ENCODE results near the gene NTM.

The NTM gene

GRCh38 chr11:131471976-131472375 lies 101.6 kb downstream of the NTM start:
- no peak overlapping the region for H3K27ac ChIP-seq
- TF ChIP-seq, protein P1, sequence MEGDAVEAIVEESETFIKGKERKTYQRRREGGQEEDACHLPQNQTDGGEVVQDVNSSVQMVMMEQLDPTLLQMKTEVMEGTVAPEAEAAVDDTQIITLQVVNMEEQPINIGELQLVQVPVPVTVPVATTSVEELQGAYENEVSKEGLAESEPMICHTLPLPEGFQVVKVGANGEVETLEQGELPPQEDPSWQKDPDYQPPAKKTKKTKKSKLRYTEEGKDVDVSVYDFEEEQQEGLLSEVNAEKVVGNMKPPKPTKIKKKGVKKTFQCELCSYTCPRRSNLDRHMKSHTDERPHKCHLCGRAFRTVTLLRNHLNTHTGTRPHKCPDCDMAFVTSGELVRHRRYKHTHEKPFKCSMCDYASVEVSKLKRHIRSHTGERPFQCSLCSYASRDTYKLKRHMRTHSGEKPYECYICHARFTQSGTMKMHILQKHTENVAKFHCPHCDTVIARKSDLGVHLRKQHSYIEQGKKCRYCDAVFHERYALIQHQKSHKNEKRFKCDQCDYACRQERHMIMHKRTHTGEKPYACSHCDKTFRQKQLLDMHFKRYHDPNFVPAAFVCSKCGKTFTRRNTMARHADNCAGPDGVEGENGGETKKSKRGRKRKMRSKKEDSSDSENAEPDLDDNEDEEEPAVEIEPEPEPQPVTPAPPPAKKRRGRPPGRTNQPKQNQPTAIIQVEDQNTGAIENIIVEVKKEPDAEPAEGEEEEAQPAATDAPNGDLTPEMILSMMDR (IDR thresholded peaks at IDR 0.05), result no peak
- no peak for TF ChIP-seq ZFX (IDR thresholded peaks at IDR 0.05; ENCODE audit: borderline replicate concordance)

DNA sequence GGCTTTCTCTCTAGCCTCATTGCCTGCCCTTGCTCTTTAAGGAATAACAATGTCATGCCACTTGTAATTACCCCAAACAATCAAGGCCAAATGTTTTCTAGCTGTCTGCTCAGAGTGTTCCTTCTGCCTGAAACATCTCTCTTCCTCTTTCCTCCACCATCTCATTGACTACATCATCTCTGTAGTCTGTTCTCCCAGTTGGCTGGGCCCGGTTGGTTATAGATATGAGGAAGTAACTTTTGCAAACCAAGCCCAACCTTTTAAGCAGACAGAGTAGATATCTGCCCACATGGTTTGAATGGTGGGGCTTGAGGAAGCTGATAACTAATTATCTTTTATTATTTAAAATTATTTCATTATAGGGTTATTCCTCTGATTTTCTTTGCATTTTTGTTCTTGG lies 104.5 kb downstream of the NTM start:
- no peak for TF ChIP-seq ZFX (IDR thresholded peaks at IDR 0.05; ENCODE audit: borderline replicate concordance)
- H3K27ac ChIP-seq, result no peak overlapping the region

DNA sequence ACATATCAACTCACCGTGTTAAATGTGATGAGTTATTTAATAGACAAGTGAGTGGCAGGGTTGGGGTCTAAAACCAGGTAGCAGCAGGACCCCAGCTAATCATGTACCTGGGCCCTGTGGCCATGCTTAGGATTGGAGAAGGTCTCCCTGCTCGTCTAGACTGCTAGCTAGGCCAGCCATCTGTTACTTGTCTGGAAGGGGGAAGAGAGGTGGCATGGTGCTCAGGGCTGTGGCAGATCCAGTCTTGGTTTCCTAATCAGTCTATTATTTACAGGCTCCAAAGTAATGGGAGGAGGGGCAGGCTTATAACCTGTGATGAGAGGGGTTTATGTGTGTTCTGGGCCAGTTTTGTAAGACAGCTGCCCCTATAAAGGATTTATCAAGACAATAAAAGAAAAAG lies 105.9 kb downstream of the NTM start:
- TF ChIP-seq, protein P1 (IDR thresholded peaks at IDR 0.05), result no peak
- no peak for TF ChIP-seq ZFX (IDR thresholded peaks at IDR 0.05; ENCODE audit: borderline replicate concordance)
- no peak overlapping the region for H3K27ac ChIP-seq

GRCh38 chr11:131478341-131478740 lies 107.9 kb downstream of the NTM start:
- no peak for TF ChIP-seq ZFX (IDR thresholded peaks at IDR 0.05; ENCODE audit: borderline replicate concordance)
- TF ChIP-seq, protein P1 (IDR thresholded peaks at IDR 0.05), result no peak
- H3K27ac ChIP-seq, result no peak overlapping the region

DNA sequence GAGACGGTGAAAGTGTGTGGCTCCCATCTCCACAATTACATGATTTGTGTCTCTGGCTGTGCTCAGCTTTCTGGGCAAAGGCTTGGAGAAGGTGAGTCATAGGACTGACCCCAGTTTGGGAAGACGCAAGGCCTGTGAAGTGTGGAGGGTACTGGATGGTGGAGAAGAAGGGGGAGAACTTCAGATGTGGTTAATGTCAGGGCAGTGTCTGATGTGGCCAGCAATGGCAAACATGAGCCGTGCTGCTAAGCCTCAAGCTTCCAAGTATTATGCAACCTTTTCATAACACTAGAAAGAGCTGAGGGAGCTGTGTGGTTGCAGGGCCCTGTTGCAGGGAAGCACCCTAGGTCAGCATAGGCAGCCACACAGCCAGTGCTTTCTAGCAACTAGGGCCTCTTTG lies 110.9 kb downstream of the NTM start:
- H3K27ac ChIP-seq, result no peak overlapping the region
- no peak for TF ChIP-seq ZFX (IDR thresholded peaks at IDR 0.05; ENCODE audit: borderline replicate concordance)
- TF ChIP-seq, protein P1 (IDR thresholded peaks at IDR 0.05), result no peak

- no peak overlapping the region for H3K27ac ChIP-seq
- TF ChIP-seq ZFX (IDR thresholded peaks at IDR 0.05; ENCODE audit: borderline replicate concordance), result no peak
- TF ChIP-seq, protein P1 (IDR thresholded peaks at IDR 0.05), result no peak
These were observed 111.6 kb downstream of the NTM start for GRCh38 chr11:131481971-131482370.

GRCh38 chr11:131483453-131483852 lies 113.0 kb downstream of the NTM start:
- no peak for TF ChIP-seq ZFX (IDR thresholded peaks at IDR 0.05; ENCODE audit: borderline replicate concordance)
- TF ChIP-seq, protein P1 (IDR thresholded peaks at IDR 0.05), result no peak
- H3K27ac ChIP-seq, result no peak overlapping the region

GRCh38 chr11:131483877-131484276 lies 113.5 kb downstream of the NTM start:
- H3K27ac ChIP-seq, result no peak overlapping the region
- TF ChIP-seq ZFX (IDR thresholded peaks at IDR 0.05; ENCODE audit: borderline replicate concordance), result no peak
- TF ChIP-seq, protein P1 (IDR thresholded peaks at IDR 0.05), result no peak
